Astrocyte of the spinal cord (primary cell): ENCODE measurements around the gene CATSPERE.

Source experiments
- DNase-seq: peaks from one replicate; pipeline ENCODE4 v3.0.0; 2011; ENCODE audit warnings: low read depth, low spot score
- H3K4me3 ChIP-seq: 2 replicates; pipeline ENCODE4 v1.5.1; 2011; ENCODE audit warnings: low read depth, mild to moderate bottlenecking, low read length, moderate library complexity
- CTCF ChIP-seq: IDR thresholded peaks from 2 replicates; pipeline ENCODE4 v1.5.1; 2012; ENCODE audit warnings: low read depth, mild to moderate bottlenecking, low read length, inconsistent platforms
- in situ Hi-C: cut with HindIII; loops from 2 replicates; pipeline ENCODE4 v1.10.0; 2017; ENCODE audit warnings: low sequenced_read_pairs

Gene CATSPERE

GRCh38 chr1:244451951-244452795 lies 8.9 kb upstream of the CATSPERE start:
- peak; percentile 100 for DNase-seq
- peak; percentile 25 for TF ChIP-seq CTCF
- in situ Hi-C loops = no loop called here
- H3K4me3 ChIP-seq = peak overlapping the region; percentile 16

- in situ Hi-C loops = no loop called here
- DNase-seq = no peak
- H3K4me3 ChIP-seq = no peak overlapping the region
- no peak for TF ChIP-seq CTCF
Measured at GRCh38 chr1:244454412-244454811, 6.7 kb upstream of the CATSPERE start.

GRCh38 chr1:244456586-244456985 lies 4.5 kb upstream of the CATSPERE start:
- H3K4me3 ChIP-seq = no peak overlapping the region
- no peak for DNase-seq
- no peak for TF ChIP-seq CTCF
- in situ Hi-C loops = no loop called here

DNA sequence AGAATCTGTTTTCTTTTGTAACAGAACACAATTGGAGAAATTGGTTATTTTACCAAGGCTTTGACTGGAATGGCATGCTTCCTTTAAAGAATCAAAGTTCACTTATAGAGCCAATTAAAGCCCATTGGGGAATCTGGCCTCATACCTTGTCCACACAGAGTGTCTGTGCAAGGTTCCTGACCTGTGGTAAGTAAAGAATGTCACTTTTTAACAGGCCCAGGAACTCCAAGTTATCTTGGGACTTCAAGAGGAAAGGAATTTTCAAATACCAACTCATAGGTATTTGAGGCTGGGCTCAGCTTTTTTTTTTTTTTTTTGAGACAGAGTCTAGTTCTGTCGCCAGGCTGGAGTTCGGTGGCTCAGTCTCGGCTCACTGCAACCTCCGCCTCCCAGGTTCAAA lies 2.3 kb upstream of the CATSPERE start:
- H3K4me3 ChIP-seq = no peak overlapping the region
- in situ Hi-C loops = no loop called here
- no peak for DNase-seq
- no peak for TF ChIP-seq CTCF

GRCh38 chr1:244460197-244460596 lies 876 bp upstream of the CATSPERE start:
- no peak for TF ChIP-seq CTCF
- no peak for DNase-seq
- in situ Hi-C loops = no loop called here
- no peak overlapping the region for H3K4me3 ChIP-seq

DNA sequence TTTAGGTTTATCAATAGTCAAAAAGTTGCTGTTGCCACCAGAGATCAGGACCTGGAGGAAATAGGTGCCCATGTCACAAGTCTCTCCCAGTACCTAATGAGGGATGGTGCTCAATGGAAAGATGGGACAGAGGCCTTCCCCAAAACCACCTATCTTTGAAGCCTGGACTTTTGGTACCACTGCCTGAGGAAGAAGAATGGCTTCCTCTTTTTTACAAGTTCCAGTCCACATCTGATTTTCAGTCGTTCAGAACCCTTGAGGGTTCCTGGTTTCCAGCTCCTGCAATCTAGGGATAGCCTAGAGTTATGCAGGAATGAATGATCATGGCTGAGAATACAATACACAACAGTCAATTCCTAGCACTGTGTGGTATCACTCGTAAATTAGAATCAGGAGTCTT lies 5.7 kb downstream of the CATSPERE start:
- DNase-seq = no peak
- TF ChIP-seq CTCF = no peak
- in situ Hi-C loops = no loop called here
- H3K4me3 ChIP-seq = no peak overlapping the region
